Liver (tissue), 9 donors: ENCODE data around the gene CMTM4. TPM values are rescaled to one million over a fixed set of nuclear protein-coding genes. Genes with fewer than 3 reads are reported as not detected.

Source experiments
- DNase-seq: peaks from one replicate; pipeline ENCODE4 v3.0.0-alpha.2; 2017; ENCODE audit warnings: low spot score
- H3K27ac ChIP-seq, 2 donors: one replicate each; pipeline ENCODE4 v1.7.0; 2013; ENCODE audit warnings: inconsistent platforms in 2 of 2, low read length in 2 of 2, control low read depth in 1 of 2, low read depth in 1 of 2, mild to moderate bottlenecking in 1 of 2
- H3K27me3 ChIP-seq, 4 donors: one replicate each; pipeline versions ENCODE4 v1.6.1 to v1.7.0; 2013; ENCODE audit warnings: low read length in 3 of 4, inconsistent platforms in 1 of 4, mild to moderate bottlenecking in 1 of 4, moderate library complexity in 1 of 4; ENCODE audit not compliant: control insufficient read depth in 4 of 4, insufficient read depth in 4 of 4
- H3K36me3 ChIP-seq, 4 donors: one replicate each; pipeline versions ENCODE4 v1.6.1 to v1.7.0; 2013; ENCODE audit warnings: low read length in 3 of 4, mild to moderate bottlenecking in 3 of 4, low read depth in 1 of 4, moderate library complexity in 1 of 4; ENCODE audit not compliant: control insufficient read depth in 4 of 4, insufficient read depth in 3 of 4
- H3K4me1 ChIP-seq, 4 donors: one replicate each; pipeline versions ENCODE4 v1.6.1 to v1.7.0; 2013; ENCODE audit warnings: low read length in 3 of 4, mild to moderate bottlenecking in 3 of 4, moderate library complexity in 1 of 4; ENCODE audit not compliant: control insufficient read depth in 4 of 4, insufficient read depth in 4 of 4
- H3K4me3 ChIP-seq, 3 donors: one replicate each; pipeline versions ENCODE4 v1.6.1 to v1.7.0; 2013; ENCODE audit warnings: low read length in 3 of 3, control low read depth in 1 of 3, low read depth in 1 of 3, mild to moderate bottlenecking in 1 of 3
- H3K9ac ChIP-seq, 2 donors: one replicate each; pipeline ENCODE4 v1.7.0; 2013; ENCODE audit warnings: low read length in 2 of 2, mild to moderate bottlenecking in 2 of 2, moderate library complexity in 2 of 2, control low read depth in 1 of 2, low read depth in 1 of 2
- H3K9me3 ChIP-seq, 4 donors: one replicate each; pipeline versions ENCODE4 v1.6.1 to v1.7.0; 2013; ENCODE audit warnings: low read length in 3 of 4; ENCODE audit not compliant: control insufficient read depth in 4 of 4
- EGR1 ChIP-seq, 2 donors: IDR thresholded peaks; 2 replicates each; pipeline ENCODE4 v1.6.1; 2016 to 2018; ENCODE audit warnings: antibody characterized with exemption in 2 of 2, low read depth in 2 of 2
- FOXA1 ChIP-seq: IDR thresholded peaks from 2 replicates; pipeline ENCODE4 v1.6.1; 2016; ENCODE audit warnings: antibody characterized with exemption
- FOXA2 ChIP-seq: IDR thresholded peaks from 2 replicates; pipeline ENCODE4 v1.6.1; 2016; ENCODE audit warnings: antibody characterized with exemption
- GABPA ChIP-seq, 2 donors: IDR thresholded peaks in 1 of 2; conservative IDR thresholded peaks in 1 of 2; 2 replicates each; pipeline ENCODE4 v1.6.1; 2016; ENCODE audit warnings: antibody characterized with exemption in 2 of 2, mild to moderate bottlenecking in 1 of 2, moderate library complexity in 1 of 2
- HNF4A ChIP-seq, 2 donors: conservative IDR thresholded peaks; 2 replicates each; pipeline ENCODE4 v1.6.1; 2016; ENCODE audit warnings: antibody characterized with exemption in 2 of 2, mild to moderate bottlenecking in 2 of 2
- HNF4G ChIP-seq: IDR thresholded peaks from 2 replicates; pipeline ENCODE4 v1.6.1; 2016; ENCODE audit warnings: antibody characterized with exemption
- JUND ChIP-seq, 2 donors: IDR thresholded peaks; 2 replicates each; pipeline ENCODE4 v1.6.1; 2016; ENCODE audit warnings: antibody characterized with exemption in 2 of 2
- NR2F2 ChIP-seq: IDR thresholded peaks from 2 replicates; pipeline ENCODE4 v1.6.1; 2016; ENCODE audit warnings: antibody characterized with exemption
- RAD21 ChIP-seq, 2 donors: IDR thresholded peaks; 2 replicates each; pipeline ENCODE4 v1.6.1; 2016; ENCODE audit warnings: antibody characterized with exemption in 2 of 2, mild to moderate bottlenecking in 2 of 2
- RXRA ChIP-seq, 2 donors: IDR thresholded peaks; 2 replicates each; pipeline ENCODE4 v1.6.1; 2017 to 2018; ENCODE audit warnings: antibody characterized with exemption in 2 of 2, mild to moderate bottlenecking in 1 of 2
- SP1 ChIP-seq: IDR thresholded peaks from 2 replicates; pipeline ENCODE4 v1.6.1; 2018; ENCODE audit warnings: antibody characterized with exemption, mild to moderate bottlenecking
- TAF1 ChIP-seq: conservative IDR thresholded peaks from 2 replicates; pipeline ENCODE4 v1.6.1; 2016; ENCODE audit warnings: antibody characterized with exemption, mild to moderate bottlenecking
- YY1 ChIP-seq: IDR thresholded peaks from 2 replicates; pipeline ENCODE4 v1.6.1; 2016; ENCODE audit warnings: antibody characterized with exemption, mild to moderate bottlenecking
- WGBS: extraction: QIAGEN DNeasy Blood & Tissue Kit; methylation state at CpG from one replicate; pipeline ENCODE4 v1.1.7; 2013; 5-methylcytosine and 5-hydroxymethylcytosine counted together
- polyA plus RNA-seq, 2 donors: library from polyadenylated mRNA; stranded (reverse) in 1 of 2; unstranded in 1 of 2; fragments of 200-250 nt in 1 of 2; fragments of >200 nt in 1 of 2; fragmentation: Nextera tagmentation in 1 of 2; extraction: Ambion mirVana in 1 of 2; gene quantifications; one replicate each; pipeline versions ENCODE4 v1.2.1 to v1.2.3, GENCODE V29; 2013 to 2015
- total RNA-seq, 2 donors: library from RNA; depleted of rRNA; stranded (reverse); fragments of >200 nt; gene quantifications; one replicate each; pipeline ENCODE4 v1.2.3, GENCODE V29; 2014
- TF ChIP-seq, protein P1 (sequence below): IDR thresholded peaks from 2 replicates; pipeline ENCODE4 v1.6.1; 2016; ENCODE audit warnings: antibody characterized with exemption
- TF ChIP-seq, protein P2 (sequence below): IDR thresholded peaks from 2 replicates; pipeline ENCODE4 v1.6.1; 2016; ENCODE audit warnings: antibody characterized with exemption
- TF ChIP-seq, protein P3 (sequence below): IDR thresholded peaks from 2 replicates; pipeline ENCODE4 v1.6.1; 2016; ENCODE audit warnings: antibody characterized with exemption
- TF ChIP-seq, protein P4 (sequence below): IDR thresholded peaks from 2 replicates; pipeline ENCODE4 v1.6.1; 2016; ENCODE audit warnings: antibody characterized with exemption, mild to moderate bottlenecking
- TF ChIP-seq, protein P5 (sequence below): fragments of 150-350 bp; IDR thresholded peaks from 2 replicates; pipeline ENCODE4 v1.5.1; 2017; ENCODE audit warnings: improper control_type of control experiment, low read depth, low read length; ENCODE audit not compliant: missing input control
- donor health status: healthy.
- donor health status: healthy.
- donor health status: healthy.
- donor health status: healthy.
- donor health status: healthy.

Gene CMTM4
- total and polyA plus RNA-seq, 4 donors, result 2.9 to 19.7 (median 6.3) TPM

DNA sequence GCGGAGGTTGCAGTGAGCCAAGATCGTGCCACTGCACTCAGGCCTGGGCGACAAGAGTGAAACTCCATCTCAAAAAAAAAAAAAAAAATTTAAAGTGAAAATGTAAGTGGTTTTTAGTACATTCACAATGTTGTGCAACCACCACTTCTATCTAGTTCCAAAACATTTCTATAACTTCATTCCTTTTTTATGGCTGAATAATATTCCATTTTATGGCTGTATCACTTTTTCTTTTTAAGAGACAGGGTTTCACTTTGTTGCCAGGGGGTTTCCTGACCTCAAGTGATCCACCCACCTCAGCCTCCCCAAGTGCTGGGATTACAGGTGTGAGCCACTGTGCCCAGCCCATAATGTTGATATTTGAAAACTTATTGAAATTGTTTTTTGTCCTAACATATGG lies 103.7 kb downstream of the CMTM4 start:
- DNase-seq, result no peak
- H3K9me3 ChIP-seq, result no peaks in the 10 kb centered on the region
- no peak for TF ChIP-seq YY1
- no peak for TF ChIP-seq GABPA (IDR thresholded peaks at IDR 0.05 in 1 of 2, conservative IDR thresholded peaks at IDR 0.05 in 1 of 2)
- no peak for TF ChIP-seq TAF1
- no peak for TF ChIP-seq SP1
- TF ChIP-seq HNF4G, result no peak
- TF ChIP-seq FOXA1, result no peak
- TF ChIP-seq, protein P1, sequence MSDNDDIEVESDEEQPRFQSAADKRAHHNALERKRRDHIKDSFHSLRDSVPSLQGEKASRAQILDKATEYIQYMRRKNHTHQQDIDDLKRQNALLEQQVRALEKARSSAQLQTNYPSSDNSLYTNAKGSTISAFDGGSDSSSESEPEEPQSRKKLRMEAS, result no peak
- TF ChIP-seq HNF4A (conservative IDR thresholded peaks at IDR 0.05), result no peak
- no peaks in the 10 kb centered on the region for H3K27me3 ChIP-seq
- no peak overlapping the region for H3K27ac ChIP-seq
- H3K9ac ChIP-seq, result no peak overlapping the region
- H3K36me3 ChIP-seq, result no peaks in the 10 kb centered on the region
- no peak overlapping the region for H3K4me3 ChIP-seq
- 100% methylated on average over 3 of the region's 3 CpGs for WGBS
- H3K4me1 ChIP-seq, result no peaks in the 10 kb centered on the region

DNA sequence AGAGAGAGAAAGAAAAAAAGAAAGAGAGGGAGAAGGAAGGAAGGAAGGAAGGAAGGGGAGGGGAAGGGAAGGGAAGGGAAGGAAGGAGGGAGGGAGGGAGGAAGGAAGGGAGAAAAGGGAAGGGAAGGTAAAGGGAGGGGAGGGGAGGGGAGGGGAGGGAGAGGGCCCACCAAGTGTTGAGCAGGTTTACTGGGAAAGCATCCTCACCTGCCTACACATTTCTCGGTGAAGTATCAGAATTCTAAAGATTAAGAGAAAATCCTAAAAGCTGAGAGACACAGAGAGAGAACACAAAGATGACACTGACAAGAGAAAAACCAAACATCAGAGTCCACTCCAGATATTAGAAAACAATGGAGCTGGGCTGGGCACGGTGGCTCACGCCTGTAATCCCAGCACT lies 104.3 kb downstream of the CMTM4 start:
- no peak for DNase-seq
- Histone ChIP-seq H3K36me3 (no peaks in the 10 kb centered on the region), H3K4me3 (no peak overlapping the region), H3K9me3 (no peaks in the 10 kb centered on the region), H3K9ac (no peak overlapping the region), H3K27ac (no peak overlapping the region), H3K4me1 (no peaks in the 10 kb centered on the region), H3K27me3 (no peaks in the 10 kb centered on the region)
- WGBS, result 96% methylated on average over 3 of the region's 3 CpGs
- TF ChIP-seq, protein P2, sequence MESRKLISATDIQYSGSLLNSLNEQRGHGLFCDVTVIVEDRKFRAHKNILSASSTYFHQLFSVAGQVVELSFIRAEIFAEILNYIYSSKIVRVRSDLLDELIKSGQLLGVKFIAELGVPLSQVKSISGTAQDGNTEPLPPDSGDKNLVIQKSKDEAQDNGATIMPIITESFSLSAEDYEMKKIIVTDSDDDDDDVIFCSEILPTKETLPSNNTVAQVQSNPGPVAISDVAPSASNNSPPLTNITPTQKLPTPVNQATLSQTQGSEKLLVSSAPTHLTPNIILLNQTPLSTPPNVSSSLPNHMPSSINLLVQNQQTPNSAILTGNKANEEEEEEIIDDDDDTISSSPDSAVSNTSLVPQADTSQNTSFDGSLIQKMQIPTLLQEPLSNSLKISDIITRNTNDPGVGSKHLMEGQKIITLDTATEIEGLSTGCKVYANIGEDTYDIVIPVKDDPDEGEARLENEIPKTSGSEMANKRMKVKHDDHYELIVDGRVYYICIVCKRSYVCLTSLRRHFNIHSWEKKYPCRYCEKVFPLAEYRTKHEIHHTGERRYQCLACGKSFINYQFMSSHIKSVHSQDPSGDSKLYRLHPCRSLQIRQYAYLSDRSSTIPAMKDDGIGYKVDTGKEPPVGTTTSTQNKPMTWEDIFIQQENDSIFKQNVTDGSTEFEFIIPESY, result no peak
- TF ChIP-seq HNF4A (conservative IDR thresholded peaks at IDR 0.05), result no peak
- no peak for TF ChIP-seq NR2F2
- TF ChIP-seq, protein P3, sequence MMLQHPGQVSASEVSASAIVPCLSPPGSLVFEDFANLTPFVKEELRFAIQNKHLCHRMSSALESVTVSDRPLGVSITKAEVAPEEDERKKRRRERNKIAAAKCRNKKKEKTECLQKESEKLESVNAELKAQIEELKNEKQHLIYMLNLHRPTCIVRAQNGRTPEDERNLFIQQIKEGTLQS, result no peak
- no peak for TF ChIP-seq RXRA (IDR thresholded peaks at IDR 0.05)
- no peak for TF ChIP-seq RAD21 (IDR thresholded peaks at IDR 0.05)
- no peak for TF ChIP-seq GABPA (IDR thresholded peaks at IDR 0.05 in 1 of 2, conservative IDR thresholded peaks at IDR 0.05 in 1 of 2)
- TF ChIP-seq EGR1 (IDR thresholded peaks at IDR 0.05; ENCODE audit: low read depth in 2 of 2), result no peak
- no peak for TF ChIP-seq HNF4G
- no peak for TF ChIP-seq YY1
- TF ChIP-seq, protein P1, result no peak
- no peak for TF ChIP-seq TAF1
- no peak for TF ChIP-seq SP1
- no peak for TF ChIP-seq FOXA1
- TF ChIP-seq FOXA2, result no peak
- no peak for TF ChIP-seq JUND (IDR thresholded peaks at IDR 0.05)
- TF ChIP-seq, protein P4, sequence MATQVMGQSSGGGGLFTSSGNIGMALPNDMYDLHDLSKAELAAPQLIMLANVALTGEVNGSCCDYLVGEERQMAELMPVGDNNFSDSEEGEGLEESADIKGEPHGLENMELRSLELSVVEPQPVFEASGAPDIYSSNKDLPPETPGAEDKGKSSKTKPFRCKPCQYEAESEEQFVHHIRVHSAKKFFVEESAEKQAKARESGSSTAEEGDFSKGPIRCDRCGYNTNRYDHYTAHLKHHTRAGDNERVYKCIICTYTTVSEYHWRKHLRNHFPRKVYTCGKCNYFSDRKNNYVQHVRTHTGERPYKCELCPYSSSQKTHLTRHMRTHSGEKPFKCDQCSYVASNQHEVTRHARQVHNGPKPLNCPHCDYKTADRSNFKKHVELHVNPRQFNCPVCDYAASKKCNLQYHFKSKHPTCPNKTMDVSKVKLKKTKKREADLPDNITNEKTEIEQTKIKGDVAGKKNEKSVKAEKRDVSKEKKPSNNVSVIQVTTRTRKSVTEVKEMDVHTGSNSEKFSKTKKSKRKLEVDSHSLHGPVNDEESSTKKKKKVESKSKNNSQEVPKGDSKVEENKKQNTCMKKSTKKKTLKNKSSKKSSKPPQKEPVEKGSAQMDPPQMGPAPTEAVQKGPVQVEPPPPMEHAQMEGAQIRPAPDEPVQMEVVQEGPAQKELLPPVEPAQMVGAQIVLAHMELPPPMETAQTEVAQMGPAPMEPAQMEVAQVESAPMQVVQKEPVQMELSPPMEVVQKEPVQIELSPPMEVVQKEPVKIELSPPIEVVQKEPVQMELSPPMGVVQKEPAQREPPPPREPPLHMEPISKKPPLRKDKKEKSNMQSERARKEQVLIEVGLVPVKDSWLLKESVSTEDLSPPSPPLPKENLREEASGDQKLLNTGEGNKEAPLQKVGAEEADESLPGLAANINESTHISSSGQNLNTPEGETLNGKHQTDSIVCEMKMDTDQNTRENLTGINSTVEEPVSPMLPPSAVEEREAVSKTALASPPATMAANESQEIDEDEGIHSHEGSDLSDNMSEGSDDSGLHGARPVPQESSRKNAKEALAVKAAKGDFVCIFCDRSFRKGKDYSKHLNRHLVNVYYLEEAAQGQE, result no peak
- TF ChIP-seq, protein P5, sequence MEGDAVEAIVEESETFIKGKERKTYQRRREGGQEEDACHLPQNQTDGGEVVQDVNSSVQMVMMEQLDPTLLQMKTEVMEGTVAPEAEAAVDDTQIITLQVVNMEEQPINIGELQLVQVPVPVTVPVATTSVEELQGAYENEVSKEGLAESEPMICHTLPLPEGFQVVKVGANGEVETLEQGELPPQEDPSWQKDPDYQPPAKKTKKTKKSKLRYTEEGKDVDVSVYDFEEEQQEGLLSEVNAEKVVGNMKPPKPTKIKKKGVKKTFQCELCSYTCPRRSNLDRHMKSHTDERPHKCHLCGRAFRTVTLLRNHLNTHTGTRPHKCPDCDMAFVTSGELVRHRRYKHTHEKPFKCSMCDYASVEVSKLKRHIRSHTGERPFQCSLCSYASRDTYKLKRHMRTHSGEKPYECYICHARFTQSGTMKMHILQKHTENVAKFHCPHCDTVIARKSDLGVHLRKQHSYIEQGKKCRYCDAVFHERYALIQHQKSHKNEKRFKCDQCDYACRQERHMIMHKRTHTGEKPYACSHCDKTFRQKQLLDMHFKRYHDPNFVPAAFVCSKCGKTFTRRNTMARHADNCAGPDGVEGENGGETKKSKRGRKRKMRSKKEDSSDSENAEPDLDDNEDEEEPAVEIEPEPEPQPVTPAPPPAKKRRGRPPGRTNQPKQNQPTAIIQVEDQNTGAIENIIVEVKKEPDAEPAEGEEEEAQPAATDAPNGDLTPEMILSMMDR, result no peak
